ENCODE data around the gene DHX35. TPM values are rescaled to one million over a fixed set of nuclear protein-coding genes. Genes with fewer than 3 reads are reported as not detected.

The DHX35 gene
- total RNA-seq, 4 donors from 2014 or later = 16.1 to 17.9 (median 16.4) TPM

GRCh38 chr20:38985060-38985459 is 22.9 kb downstream of the DHX35 start:
- H3K4me1 ChIP-seq = no peaks in the 10 kb centered on the region
- TF ChIP-seq, protein P1, sequence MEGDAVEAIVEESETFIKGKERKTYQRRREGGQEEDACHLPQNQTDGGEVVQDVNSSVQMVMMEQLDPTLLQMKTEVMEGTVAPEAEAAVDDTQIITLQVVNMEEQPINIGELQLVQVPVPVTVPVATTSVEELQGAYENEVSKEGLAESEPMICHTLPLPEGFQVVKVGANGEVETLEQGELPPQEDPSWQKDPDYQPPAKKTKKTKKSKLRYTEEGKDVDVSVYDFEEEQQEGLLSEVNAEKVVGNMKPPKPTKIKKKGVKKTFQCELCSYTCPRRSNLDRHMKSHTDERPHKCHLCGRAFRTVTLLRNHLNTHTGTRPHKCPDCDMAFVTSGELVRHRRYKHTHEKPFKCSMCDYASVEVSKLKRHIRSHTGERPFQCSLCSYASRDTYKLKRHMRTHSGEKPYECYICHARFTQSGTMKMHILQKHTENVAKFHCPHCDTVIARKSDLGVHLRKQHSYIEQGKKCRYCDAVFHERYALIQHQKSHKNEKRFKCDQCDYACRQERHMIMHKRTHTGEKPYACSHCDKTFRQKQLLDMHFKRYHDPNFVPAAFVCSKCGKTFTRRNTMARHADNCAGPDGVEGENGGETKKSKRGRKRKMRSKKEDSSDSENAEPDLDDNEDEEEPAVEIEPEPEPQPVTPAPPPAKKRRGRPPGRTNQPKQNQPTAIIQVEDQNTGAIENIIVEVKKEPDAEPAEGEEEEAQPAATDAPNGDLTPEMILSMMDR (IDR thresholded peaks at IDR 0.05) = no peak
- no peak for TF ChIP-seq POLR2A (IDR thresholded peaks at IDR 0.05)
- H3K27me3 ChIP-seq = no peaks in the 10 kb centered on the region
- no peak overlapping the region for H3K27ac ChIP-seq
- H3K9me3 ChIP-seq = no peaks in the 10 kb centered on the region
- WGBS, 2 donors = 80 to 83% methylated on average over 4 of the region's 4 CpGs
- intact Hi-C loops (cut with DNase I) = no loop called here
- peaks cover 4 to 10% of the 10 kb centered on the region in 2 donors for H3K36me3 ChIP-seq
- no peak overlapping the region for H3K4me3 ChIP-seq (replicated peaks in 1 of 3)
- DNase-seq = no peak

DNA sequence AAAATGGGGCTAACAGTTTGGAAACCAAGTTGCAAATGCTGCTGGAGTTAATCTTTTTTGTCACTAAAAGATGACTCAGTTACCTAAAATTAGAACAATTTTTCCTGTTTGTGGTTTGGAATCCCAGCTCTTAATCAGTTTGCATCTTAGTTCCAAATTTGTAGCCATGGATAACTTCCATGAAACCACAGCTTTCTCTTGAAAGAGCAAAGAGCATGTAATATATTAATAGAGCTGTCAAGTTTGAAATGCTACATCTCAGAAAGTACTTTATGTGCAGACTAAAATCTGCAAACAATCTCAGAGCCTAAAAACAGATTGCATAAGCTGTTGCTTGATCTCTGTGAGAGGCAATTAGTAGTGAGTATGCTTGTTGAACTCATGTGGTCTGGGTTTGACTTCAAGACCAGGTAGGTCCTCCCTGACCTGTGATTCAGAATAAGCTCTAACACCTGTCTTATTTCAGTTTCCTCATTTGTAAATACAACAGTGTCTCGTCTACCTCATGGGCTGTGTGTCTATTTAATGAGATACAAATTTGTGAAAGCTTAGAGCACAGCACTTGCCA is 23.5 kb downstream of the DHX35 start:
- intact Hi-C loops (cut with DNase I) = no loop called here
- TF ChIP-seq, protein P1 (IDR thresholded peaks at IDR 0.05) = no peak
- no peak for TF ChIP-seq POLR2A (IDR thresholded peaks at IDR 0.05)
- 79% methylated on average over 1 of the region's 1 CpG for WGBS, 2 donors
- Histone ChIP-seq H3K27me3 (no peaks in the 10 kb centered on the region), H3K4me1 (no peaks in the 10 kb centered on the region), H3K36me3 (peaks cover 4 to 10% of the 10 kb centered on the region in 2 donors), H3K9me3 (no peaks in the 10 kb centered on the region), H3K27ac (peak overlapping the region in 1 of 3 donors; percentile 58), H3K4me3 (replicated peaks in 1 of 3) (no peak overlapping the region)
- DNase-seq = no peak

GRCh38 chr20:38986663-38987062 is 24.5 kb downstream of the DHX35 start:
- H3K4me1 ChIP-seq = no peaks in the 10 kb centered on the region
- H3K4me3 ChIP-seq (replicated peaks in 1 of 3) = no peak overlapping the region
- no peaks in the 10 kb centered on the region for H3K9me3 ChIP-seq
- H3K27ac ChIP-seq = no peak overlapping the region
- no peak for DNase-seq
- 81 to 93% methylated on average over 2 of the region's 2 CpGs for WGBS, 2 donors
- H3K27me3 ChIP-seq = no peaks in the 10 kb centered on the region
- peaks cover 4 to 10% of the 10 kb centered on the region in 2 donors for H3K36me3 ChIP-seq
- no peak for TF ChIP-seq POLR2A (IDR thresholded peaks at IDR 0.05)
- TF ChIP-seq, protein P1 (IDR thresholded peaks at IDR 0.05) = no peak
- intact Hi-C loops (cut with DNase I) = no loop called here

GRCh38 chr20:38987777-38988176 is 25.6 kb downstream of the DHX35 start:
- no peaks in the 10 kb centered on the region for H3K4me1 ChIP-seq
- TF ChIP-seq POLR2A (IDR thresholded peaks at IDR 0.05) = no peak
- TF ChIP-seq, protein P1 (IDR thresholded peaks at IDR 0.05) = no peak
- intact Hi-C loops (cut with DNase I) = no loop called here
- no peak for DNase-seq
- peaks cover 4 to 10% of the 10 kb centered on the region in 2 donors for H3K36me3 ChIP-seq
- H3K4me3 ChIP-seq (replicated peaks in 1 of 3) = no peak overlapping the region
- no peaks in the 10 kb centered on the region for H3K9me3 ChIP-seq
- no peak overlapping the region for H3K27ac ChIP-seq
- 75 to 80% methylated on average over 4 of the region's 4 CpGs for WGBS, 2 donors
- no peaks in the 10 kb centered on the region for H3K27me3 ChIP-seq

- no peak for DNase-seq
- H3K27me3 ChIP-seq = no peaks in the 10 kb centered on the region
- intact Hi-C loops (cut with DNase I) = no loop called here
- no peak overlapping the region for H3K4me3 ChIP-seq (replicated peaks in 1 of 3)
- no peak overlapping the region for H3K27ac ChIP-seq
- H3K9me3 ChIP-seq = no peaks in the 10 kb centered on the region
- H3K36me3 ChIP-seq = peaks cover 7 to 10% of the 10 kb centered on the region in 2 donors
- WGBS, 2 donors = 94 to 95% methylated on average over 1 of the region's 1 CpG
- TF ChIP-seq, protein P1 (IDR thresholded peaks at IDR 0.05) = no peak
- no peak for TF ChIP-seq POLR2A (IDR thresholded peaks at IDR 0.05)
- H3K4me1 ChIP-seq = no peaks in the 10 kb centered on the region
Measured at GRCh38 chr20:38990728-38991127, 28.6 kb downstream of the DHX35 start.
